IMR-90 (cell line): ENCODE data around the gene YWHAG. TPM values are rescaled to one million over a fixed set of nuclear protein-coding genes. Genes with fewer than 3 reads are reported as not detected.
A peak's percentile ranks its signal among the peaks of the same experiment; 100 is the strongest.

Experiments
- CHD1 ChIP-seq: IDR thresholded peaks from 2 replicates; pipeline ENCODE4 v1.6.1; 2012; ENCODE audit warnings: low read depth, low read length, improper control_type of control experiment
- MAFK ChIP-seq: IDR thresholded peaks from 2 replicates; pipeline ENCODE4 v1.6.1; 2012; ENCODE audit warnings: low read depth, low read length, improper control_type of control experiment
- MXI1 ChIP-seq: IDR thresholded peaks from 2 replicates; pipeline ENCODE4 v1.6.1; 2012; ENCODE audit warnings: low read depth, mild to moderate bottlenecking, low read length, moderate library complexity, borderline replicate concordance
- NFE2L2 ChIP-seq: fragments of 150-350 bp; IDR thresholded peaks from 2 replicates; pipeline ENCODE4 v1.6.1; 2016; ENCODE audit warnings: low read depth, mild to moderate bottlenecking, low read length
- polyA plus RNA-seq, 3 experiments: library from polyadenylated mRNA; depleted of rRNA; stranded (reverse); fragments of >200 nt; gene quantifications; 2 replicates each; pipeline ENCODE4 v1.2.3, GENCODE V29; 2012; ENCODE audit warnings: low replicate concordance in 1 of 3
- total RNA-seq: library from RNA; depleted of rRNA; stranded (reverse); fragments of >200 nt; gene quantifications from 2 replicates; pipeline ENCODE4 v1.2.3, GENCODE V29; 2012

The YWHAG gene
- total and polyA plus RNA-seq, 2 of the 4 experiments (the other 2 are of a cell fraction): 40.1 to 64.9 TPM

GRCh38 chr7:76318488-76319353 lies 40.1 kb downstream of the YWHAG start (continued):
- TF ChIP-seq CHD1 (no peak), MXI1 (no peak), NFE2L2 (peak; percentile 30; the same call in 1 of the 2 replicates), MAFK (no peak)
